COLO668 (cell line): Measurements from ENCODE around the gene ALDH3B1.
A peak's percentile ranks its signal among the peaks of the same experiment; 100 is the strongest.
"Not testable (repeated sequence)": the region's sequence is repeated elsewhere in the genome, so short reads cannot be mapped to it uniquely, and the experiment has no call there.

Experiments used
- DNase-seq: peaks from one replicate; lab custom pipeline; 2025; ENCODE audit not compliant: unreplicated experiment; lab: John Stamatoyannopoulos, UW

Gene ALDH3B1

GRCh38 chr11:68010090-68011041 is at the start of gene ALDH3B1:
Gene ALDH3B1, plus strand, starts transcription at chr11:68010327. Its CDS starts 4,971 bp downstream, at chr11:68015298.
- peak; percentile 65 for DNase-seq

DNA sequence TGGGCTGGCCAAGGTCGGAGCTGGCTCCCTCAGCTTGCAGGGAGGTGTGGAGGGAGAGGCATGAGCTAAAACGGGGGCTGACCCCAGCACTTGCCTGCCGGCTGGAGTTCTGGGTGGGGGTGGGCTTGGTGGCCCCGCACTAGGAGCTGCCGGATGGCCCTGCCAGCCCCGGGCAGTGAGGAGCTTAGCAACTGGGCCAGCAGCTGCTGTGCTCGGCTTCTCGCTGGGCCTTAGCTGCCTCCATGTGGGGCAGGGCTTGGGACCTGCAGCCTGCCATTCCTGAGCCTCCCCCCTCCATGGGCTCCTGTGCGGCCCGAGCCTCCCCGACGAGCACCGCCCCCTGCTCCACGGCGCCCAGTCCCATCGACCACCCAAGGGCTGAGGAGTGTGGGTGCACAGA is 46.9 kb upstream of the ALDH3B1 start:
- not testable (repeated sequence) for DNase-seq

DNA sequence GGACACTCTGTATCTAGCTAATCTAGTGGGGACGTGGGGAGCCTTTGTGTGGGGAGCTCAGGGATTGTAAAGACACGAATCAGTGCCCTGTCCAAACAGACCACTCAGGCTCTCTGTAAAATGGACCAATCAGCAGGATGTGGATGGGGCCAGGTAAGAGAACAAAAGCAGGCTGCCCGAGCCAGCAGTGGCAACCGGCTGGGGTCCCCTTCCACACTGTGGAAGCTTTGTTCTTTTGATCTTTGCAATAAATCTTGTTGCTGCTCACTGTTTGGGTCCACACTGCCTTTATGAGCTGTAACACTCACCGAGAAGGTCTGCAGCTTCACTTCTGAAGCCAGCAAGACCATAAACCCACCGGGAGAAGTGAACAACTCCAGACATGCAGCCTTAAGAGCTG is 46.2 kb upstream of the ALDH3B1 start:
- DNase-seq: not testable (repeated sequence)

GRCh38 chr11:67964746-67965145 is 45.4 kb upstream of the ALDH3B1 start:
- not testable (repeated sequence) for DNase-seq

GRCh38 chr11:67965830-67966348 is 44.2 kb upstream of the ALDH3B1 start:
- DNase-seq: not testable (repeated sequence)

DNA sequence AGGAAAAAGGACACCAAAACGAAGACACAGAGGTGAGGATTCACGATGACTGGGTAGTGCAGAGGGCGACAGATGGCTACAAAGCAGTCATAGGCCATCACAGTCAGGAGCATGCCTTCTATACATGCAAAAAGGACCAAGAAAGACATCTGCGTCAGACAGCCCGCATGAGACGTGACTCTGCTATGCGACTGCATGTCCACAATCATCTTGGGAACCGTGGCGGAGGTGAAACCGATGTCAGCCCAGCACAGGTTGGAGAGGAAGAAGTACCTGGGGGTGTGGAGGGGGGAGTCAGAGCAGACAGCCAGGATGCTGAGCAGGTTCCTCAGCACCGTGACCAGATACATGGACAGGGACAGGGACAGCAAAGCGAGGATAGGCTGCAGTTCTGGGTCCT is 35.4 kb upstream of the ALDH3B1 start:
- DNase-seq: not testable (repeated sequence)

- DNase-seq: peak; percentile 45
Observed at GRCh38 chr11:67978766-67979418, 31.2 kb upstream of the ALDH3B1 start.

DNA sequence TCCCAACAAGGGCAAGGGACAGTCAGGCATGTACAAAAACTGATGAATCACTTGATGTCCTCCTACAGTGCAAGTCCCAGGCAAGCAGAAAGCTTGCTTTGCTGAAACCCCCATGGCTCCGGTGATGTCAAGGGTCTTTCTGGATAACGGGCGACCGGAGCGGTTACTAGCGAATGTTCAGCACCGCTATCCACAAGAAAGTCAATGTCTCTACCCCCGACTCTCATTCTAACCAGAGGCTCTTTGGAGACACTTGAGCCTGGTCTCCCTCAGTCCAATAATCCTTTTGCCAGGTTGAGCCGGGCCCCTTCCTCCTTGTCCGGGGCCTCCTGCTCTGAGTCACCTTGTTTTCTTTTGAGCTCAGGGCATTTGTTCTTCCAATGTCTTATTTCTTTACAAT is 28.9 kb upstream of the ALDH3B1 start:
- not testable (repeated sequence) for DNase-seq

- DNase-seq: not testable (repeated sequence)
Observed at GRCh38 chr11:67982255-67982857, 27.8 kb upstream of the ALDH3B1 start.

DNA sequence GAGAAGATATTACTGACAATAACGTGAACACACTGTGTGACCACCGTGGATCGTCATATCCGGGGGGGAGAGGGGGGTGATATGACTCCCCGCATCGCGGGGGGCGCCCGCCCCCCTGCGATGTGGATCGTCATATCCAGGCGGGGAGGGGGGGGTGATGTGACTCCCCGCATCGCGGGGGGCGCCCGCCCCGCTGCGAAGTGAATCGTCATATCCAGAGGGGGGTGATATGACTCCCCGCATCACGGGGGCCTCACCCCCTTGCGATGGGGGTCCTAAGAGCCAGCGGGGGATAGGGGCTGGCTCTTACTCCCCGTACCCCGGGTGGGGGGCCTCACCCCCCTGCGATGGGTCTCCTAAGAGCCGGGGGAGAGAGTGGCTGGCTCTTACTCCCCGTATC is 26.2 kb upstream of the ALDH3B1 start:
- DNase-seq: no peak

- DNase-seq: not testable (repeated sequence)
Observed at GRCh38 chr11:67985302-67985701, 24.8 kb upstream of the ALDH3B1 start.

DNA sequence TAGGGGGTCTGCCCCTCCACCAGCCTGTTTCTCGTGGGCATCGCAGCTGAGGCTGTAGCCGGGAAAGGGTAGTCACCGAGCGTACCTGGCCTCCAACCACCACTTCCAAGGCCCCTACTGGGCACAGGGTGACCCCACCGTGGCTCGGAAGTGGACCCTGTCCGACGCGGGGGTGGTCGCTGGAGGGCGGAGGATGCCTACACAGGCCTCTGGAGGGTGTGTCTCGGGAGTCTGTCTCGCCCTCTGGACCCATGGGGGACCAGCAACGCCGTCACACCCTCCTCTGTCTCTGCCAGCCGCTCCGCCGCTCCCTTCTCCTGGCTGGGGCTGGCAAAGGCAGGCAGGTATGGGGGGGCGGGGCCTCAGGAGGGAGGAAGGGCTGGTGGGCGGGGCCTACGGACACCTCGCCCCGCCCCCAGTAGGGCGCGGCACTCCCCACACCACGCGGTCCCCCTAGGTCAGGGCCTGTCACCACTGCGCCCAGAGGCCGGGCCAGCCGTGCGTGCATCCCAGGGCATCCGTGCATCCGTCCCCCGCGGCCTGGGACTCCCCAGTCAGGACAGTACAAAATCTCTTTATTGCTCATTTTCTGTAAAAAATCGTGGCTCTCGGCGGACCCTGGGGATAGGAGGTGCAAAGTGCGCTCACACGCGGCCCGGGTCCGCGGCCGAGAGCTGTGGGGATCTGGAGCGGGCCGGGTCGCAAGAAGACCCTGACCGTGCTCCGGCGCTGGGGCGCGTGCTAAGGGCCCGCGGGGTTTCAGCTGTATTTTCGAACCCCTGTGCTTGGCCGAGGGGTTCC is 19.4 kb upstream of the ALDH3B1 start:
- not testable (repeated sequence) for DNase-seq

DNA sequence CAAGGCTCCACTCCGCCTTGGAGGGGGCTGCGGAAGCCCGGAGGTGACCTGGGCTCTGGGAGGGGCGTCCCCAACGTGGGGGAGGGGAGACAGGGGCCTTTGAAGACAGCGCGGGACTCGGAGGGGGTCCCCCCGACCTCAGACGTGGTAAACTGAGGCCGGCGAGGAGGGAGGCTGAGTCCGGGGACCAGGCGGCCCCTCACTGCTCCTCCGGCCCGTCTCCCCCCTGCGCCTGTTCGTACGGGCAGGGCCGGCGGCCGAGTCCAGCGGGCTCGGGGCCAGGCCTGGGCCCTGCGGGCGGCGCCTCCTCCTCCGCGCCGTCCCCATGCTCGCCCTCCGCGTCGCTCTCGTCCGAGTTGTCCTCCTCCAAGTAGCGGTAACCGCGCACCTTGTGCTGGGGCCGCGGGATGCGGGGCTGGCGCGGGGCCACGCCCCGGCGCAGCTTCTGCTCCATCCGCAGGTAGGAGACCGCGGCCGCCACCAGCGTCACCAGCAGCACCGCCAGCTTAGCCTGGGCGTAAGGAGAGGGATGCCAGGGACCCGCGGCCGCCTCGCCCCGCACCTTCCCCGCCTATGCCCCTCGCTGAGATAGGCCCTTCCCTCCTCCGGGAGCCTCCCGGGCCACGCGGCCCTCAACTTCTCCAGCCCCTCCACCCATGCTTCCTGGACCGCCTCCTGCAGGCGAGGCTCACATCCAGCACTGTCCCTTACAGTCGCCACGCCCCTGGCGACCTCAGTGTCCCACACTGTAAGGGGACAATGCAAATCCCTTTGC is 18.6 kb upstream of the ALDH3B1 start:
- not testable (repeated sequence) for DNase-seq

- peak; percentile 81 for DNase-seq
Observed at GRCh38 chr11:67993821-67994220, 16.3 kb upstream of the ALDH3B1 start.

GRCh38 chr11:67994387-67994786 is 15.7 kb upstream of the ALDH3B1 start:
- not testable (repeated sequence) for DNase-seq

DNA sequence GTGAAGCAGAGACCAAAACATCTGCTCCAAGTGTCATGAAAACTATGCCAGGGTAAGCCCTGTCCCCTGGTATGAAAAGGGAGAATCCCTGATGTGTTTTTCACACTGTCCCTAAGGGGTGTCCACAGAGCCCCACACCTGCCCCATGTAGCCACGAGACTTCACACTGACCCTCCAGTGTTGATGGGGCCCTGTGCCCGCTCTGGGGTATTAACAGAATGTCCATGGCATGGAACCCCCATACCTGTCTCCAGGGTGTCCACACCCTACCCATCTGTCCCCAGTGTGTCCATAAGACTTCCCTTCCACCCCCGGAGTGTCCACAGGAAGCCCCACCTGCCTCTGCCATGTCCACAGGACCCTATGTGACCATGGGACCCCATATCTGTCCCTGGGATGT is 15.0 kb upstream of the ALDH3B1 start:
- DNase-seq: not testable (repeated sequence)

- DNase-seq: not testable (repeated sequence)
Observed at GRCh38 chr11:67995579-67995978, 14.5 kb upstream of the ALDH3B1 start.

GRCh38 chr11:67996051-67996450 is 14.1 kb upstream of the ALDH3B1 start:
- DNase-seq: no peak

DNA sequence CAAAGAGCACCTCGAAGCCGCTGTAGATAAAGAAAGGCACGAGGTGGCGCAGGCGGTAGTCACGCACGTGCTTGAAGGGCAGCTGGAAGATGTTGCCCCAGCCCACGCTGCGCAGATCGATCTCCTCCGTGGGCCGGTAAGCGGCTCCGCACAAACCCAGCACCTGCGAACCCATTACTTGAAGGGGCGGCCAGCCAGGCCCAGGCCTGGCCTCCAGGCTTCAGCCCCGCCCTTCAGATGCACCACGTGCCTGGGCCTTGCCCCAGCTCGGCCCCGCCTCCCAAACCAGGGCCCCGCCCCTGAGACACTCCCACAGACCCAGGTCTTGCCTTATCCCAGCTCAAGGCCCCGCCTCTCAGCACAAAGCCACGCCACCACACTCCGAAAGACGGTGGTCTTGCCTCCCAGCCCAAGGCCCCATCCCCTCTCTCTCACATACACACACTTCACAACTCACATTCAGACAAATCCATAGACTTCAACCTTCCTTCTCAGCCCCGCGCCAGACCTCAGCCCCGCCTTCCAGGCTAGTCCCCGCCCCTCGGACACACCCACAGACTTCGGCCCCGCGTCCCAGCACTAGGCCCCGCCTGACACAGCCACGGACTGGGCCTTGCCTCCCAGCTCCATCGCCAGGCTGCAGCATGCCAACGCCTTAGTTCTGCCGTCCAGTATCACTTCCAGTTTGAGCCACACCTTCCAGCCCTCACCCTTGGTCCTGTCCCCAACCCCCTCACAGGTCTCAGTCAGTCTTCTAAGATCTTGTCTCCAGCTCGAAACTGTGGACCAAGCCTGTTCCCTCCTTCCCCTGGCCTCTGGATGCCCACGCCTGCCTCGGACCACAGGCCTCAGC is 13.3 kb upstream of the ALDH3B1 start:
- DNase-seq: peak; percentile 37
